ENCODE measurements around the gene TRIM62.

DNA sequence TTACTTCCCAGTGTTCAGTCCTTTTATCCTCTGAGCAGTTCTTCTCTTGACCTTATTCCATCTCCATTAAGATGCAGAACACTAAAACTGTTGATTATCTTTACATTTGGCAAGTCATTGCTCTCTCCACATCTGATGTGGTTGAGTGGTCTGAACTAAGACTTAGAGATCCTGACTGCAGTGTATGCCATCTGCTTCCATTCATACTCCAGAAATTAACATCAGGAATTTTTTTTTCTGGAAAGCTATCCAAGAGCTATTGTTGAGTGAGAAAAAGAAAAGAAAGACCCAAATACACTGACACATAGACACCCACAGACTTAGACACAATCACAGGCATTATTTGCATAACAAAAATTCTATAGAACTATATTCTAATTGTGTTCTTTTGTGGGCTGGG is 3.7 kb upstream of the TRIM62 start:
- TF ChIP-seq EZH2 (IDR thresholded peaks at IDR 0.05) (no peak), EZH2phosphoT487 (IDR thresholded peaks at IDR 0.05) (no peak)
- TF ChIP-seq, protein P1, sequence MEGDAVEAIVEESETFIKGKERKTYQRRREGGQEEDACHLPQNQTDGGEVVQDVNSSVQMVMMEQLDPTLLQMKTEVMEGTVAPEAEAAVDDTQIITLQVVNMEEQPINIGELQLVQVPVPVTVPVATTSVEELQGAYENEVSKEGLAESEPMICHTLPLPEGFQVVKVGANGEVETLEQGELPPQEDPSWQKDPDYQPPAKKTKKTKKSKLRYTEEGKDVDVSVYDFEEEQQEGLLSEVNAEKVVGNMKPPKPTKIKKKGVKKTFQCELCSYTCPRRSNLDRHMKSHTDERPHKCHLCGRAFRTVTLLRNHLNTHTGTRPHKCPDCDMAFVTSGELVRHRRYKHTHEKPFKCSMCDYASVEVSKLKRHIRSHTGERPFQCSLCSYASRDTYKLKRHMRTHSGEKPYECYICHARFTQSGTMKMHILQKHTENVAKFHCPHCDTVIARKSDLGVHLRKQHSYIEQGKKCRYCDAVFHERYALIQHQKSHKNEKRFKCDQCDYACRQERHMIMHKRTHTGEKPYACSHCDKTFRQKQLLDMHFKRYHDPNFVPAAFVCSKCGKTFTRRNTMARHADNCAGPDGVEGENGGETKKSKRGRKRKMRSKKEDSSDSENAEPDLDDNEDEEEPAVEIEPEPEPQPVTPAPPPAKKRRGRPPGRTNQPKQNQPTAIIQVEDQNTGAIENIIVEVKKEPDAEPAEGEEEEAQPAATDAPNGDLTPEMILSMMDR (IDR thresholded peaks at IDR 0.05) = no peak
